GM18511 (cell line): ENCODE results near the gene DAZAP1.

ENCODE experiments used
- ATAC-seq: cut with Tn5 transposase; IDR thresholded peaks from one replicate; pipeline ENCODE4 v1.9.1; 2021; ENCODE audit warnings: mild to moderate bottlenecking, moderate library complexity; ENCODE audit not compliant: unreplicated experiment

The DAZAP1 gene

DNA sequence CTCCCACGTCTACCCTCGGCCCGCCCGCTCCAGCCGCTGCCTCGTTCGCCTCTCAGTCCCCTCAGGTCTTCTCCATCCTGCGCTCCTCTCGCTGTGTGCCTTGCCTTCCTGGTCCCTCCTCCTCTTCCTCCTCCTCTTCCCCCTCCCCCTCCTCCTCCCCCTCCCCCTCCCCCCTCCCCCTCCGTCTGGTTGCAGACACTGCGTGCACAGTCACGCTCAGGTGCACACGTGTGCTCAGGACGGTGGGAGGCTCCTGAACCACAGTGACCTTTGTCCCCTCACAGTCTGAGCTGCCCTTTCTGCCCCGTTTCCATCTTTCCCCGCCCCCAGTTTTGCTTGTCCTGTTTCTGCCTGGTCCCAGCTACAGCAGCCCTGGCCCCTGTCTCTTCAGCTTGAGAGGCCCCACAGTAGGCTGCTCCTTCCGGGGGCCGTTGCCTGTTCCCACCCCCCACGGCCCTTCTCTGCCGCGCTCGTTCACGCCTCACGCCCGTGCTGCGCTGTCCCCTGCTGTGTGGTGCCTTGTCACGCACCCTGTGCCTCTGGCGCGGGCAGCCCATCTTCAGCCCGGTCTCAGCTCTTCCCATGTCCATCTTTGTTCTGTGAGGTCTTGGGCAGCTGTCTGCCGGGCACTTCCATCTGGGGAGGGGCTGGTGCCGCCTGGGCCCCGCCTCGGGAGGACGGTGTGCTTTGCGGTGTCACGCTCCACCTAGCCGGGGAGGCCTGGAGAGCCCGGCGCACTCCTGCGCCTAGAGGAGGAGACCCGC, 17.0 kb downstream of the DAZAP1 start:
- no peak for ATAC-seq

DNA sequence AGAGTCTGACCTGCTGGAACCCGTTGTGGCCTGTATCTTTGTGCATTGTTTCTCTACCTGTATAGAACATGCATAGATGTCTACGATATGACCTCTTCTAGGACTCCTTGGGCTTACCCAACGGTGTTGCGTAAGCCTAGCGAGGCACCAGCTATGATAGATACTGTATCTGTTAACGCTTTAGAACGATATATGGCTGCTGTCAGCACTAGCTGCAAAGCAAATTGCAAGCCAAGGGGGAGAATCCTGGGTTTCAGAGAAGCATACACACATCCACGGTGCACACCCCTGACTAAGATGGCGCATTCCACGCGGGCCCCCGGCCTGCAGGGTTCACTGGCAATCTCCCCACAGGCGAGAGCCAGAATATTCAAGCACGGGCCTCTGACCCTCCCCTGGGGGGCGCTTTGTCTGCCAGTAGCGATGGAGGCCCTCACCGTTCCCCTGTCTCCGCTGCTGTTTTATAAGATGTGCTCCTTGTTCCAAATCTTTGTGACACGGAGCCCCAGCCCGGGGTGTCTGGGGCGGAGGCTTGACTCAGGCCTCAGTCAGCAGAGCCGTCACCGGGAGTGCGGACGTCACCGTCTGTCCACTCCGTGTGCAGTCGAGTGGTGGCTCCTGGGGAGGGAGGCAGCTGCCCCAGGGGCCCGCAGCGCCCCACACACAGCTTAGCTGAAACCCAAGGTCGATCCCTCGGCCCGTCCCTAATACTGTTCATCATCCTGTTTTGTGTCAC, 17.9 kb downstream of the DAZAP1 start:
- ATAC-seq, result no peak

DNA sequence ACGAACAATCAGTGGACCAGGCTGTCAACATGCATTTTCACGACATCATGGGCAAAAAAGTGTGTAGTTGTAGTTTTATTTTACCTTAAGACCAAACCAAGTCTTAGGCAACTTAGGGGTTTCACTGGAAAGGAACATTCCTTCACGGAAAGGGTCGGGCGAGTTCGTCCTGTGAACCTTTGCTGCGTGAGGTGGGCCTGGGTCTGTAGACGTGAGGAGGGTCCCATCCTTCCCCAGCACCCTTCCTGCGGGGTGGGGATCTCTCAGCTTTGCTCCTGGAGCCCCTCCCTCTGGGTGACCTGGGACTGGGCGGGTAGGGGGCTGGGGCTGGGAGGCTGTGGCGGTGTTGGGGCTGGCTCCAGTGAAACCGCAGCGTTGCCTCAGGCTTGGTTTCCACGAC, 18.5 kb downstream of the DAZAP1 start:
- ATAC-seq, result no peak

DNA sequence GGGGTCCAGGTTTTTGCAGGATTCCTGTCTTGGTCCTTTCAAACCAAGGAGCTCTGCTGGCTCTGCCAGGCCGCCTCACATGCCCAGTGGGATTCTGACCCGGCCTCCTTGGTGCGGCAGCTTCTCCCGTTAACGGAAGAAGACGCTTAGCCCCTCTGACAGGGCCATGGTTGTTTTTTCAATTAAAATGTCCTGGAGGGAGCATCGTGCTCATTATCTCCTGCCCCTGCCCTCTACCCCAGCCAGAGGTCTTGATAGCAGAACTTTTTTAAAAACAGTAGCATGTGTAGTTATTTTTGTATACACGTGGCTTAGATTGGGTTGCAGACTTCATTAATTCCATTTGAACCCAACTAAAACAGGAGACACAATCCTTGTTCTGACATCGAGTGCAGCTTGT, 19.4 kb downstream of the DAZAP1 start:
- no peak for ATAC-seq

DNA sequence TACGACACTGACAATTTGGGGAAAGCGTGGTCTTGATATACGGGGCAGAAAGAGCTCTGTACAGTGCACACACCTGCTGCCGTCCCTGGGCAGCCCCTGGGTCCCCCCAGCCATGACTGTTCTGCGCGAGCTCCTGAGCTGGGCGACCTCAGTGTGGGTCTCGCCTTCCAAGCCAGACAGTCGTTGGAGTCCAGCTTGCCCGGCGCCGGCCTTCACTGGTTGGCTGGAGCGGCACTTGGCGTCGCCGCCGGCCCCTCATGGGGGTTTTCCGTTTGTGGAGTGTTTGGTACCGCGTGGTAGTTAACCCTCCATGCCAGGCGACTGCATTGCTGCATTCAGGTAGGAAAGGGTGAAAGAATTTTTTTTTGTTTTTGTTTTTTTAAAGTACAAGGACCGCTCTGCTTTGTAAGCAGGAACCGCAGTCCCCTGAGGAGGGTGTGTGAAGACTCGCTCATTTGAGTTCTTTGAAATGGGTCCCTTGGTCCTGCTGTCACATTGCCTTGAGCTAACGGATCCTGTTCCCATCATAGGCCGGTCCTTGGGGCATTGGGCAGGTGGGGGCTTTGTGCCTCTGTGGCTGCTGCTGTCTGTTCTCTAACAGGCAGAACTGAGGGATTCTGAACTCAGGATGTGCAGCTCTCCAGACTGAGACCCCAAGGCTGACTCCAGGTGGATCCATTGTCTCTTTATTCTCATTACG, 20.0 kb downstream of the DAZAP1 start:
- no peak for ATAC-seq

DNA sequence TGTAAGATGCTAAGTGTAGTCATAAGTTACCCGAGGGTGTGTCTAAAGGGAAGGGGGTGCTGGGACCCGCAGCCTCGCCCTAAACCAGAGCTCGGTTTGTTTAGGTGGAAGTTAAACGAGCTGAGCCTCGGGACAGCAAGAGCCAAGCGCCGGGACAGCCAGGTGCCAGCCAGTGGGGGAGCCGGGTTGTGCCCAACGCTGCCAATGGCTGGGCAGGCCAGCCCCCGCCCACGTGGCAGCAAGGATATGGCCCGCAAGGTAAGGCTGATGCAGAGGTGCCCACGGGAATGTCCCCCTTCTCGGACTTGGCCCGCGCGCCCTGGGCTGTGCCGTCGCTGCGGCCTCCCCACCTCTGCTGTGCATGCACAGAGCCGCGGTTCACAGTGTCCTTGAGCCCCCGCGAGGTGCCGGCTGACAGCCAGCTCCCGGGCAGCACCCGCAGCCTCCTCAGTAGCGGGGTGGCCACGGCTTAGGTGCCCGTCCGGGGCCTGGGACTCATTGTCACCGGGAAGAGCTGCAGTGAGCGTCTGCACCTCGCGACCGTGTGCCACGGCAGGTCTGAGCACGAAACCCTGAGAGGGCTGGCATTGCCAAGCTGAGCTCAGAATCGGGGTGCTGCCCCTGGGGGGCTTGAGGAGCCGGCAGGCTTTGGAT, 21.5 kb downstream of the DAZAP1 start:
- ATAC-seq, result no peak

DNA sequence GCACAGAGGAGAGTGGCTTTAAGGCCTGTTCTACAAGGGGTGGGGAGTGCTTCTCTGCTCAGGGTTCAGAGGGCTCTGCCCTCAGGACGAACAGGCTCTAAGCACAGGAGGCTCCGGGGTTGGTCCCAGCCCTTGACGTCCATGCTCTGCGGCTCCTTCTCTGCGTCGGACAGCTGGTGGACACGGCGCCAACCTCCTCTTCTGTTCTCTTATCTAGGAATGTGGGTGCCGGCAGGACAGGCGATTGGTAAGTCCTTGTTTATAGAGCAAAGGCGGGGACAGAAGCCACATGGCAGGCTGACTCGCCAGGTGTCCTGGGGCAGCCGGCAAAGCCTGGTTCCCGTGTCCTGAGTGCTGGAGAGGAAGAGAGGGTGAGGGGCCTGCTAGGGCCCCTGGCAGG, 22.4 kb downstream of the DAZAP1 start:
- ATAC-seq, result no peak

DNA sequence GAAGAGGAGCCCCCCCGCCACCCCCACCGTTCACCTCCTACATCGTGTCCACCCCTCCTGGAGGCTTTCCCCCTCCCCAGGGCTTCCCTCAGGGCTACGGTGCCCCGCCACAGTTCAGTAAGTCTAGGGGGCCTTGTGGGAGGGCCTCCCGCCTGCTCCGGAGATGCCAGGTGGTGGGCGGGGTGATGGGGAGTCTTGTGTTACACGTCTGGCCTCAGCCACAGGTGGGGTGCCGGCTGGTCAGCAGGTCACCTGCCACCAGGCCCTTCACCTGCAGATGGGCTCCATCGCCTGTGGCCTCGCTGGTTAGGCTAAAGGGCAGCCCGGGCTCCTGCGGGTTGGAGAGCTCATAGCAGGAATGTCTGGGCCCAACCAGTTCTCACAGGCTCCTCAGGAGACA, 22.9 kb downstream of the DAZAP1 start:
- no peak for ATAC-seq

DNA sequence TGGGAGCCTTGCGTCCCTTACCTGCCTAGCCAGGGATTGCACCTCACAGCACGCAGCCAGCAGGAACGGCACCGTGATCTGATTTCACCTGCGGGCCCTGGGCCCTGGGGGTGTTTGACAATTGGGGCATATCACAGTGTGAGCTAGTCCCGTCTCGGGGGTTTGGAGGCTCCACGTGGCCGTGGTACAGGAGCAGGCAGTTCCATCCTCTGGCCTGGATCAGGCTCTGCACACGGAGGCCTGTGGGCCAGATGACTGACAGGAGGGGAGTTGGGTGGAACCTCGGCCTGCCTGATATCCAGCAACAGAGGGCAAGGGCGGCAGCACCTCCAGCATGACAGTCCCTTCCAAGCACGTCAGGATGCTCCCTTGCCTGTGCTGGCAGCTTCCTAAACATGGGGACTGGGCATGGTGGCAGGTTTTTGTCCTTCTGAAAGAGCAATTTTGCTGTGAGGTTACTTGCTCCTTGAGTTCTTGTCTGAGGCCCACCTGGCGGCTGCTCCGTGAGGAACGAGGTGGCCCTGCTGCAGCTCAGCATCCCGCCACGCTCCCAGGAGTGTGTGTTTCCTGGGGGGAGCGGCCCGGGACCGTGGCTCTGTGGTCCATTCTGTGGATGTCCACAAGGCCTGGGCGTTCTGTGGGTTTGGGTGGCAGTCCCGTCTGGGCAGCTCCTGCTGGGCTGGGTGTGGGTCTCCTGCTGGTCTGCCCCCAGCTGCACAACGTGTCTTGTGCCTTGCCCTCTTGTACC, 24.5 kb downstream of the DAZAP1 start:
- ATAC-seq, result no peak

DNA sequence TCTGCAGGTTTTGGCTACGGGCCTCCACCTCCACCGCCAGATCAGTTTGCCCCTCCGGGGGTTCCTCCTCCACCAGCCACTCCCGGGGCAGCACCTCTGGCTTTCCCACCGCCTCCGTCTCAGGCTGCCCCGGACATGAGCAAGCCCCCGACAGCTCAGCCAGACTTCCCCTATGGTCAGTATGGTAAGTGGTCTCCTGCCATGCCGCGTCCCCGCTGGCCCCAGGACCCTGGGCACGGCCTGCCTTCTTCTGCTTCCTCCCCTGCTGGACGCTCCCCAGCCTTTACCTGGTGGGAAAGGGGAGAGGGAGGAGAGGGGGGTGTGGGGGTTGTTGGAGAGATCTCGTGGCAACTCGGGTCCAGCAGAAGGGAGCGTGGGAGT, 25.1 kb downstream of the DAZAP1 start:
- no peak for ATAC-seq

DNA sequence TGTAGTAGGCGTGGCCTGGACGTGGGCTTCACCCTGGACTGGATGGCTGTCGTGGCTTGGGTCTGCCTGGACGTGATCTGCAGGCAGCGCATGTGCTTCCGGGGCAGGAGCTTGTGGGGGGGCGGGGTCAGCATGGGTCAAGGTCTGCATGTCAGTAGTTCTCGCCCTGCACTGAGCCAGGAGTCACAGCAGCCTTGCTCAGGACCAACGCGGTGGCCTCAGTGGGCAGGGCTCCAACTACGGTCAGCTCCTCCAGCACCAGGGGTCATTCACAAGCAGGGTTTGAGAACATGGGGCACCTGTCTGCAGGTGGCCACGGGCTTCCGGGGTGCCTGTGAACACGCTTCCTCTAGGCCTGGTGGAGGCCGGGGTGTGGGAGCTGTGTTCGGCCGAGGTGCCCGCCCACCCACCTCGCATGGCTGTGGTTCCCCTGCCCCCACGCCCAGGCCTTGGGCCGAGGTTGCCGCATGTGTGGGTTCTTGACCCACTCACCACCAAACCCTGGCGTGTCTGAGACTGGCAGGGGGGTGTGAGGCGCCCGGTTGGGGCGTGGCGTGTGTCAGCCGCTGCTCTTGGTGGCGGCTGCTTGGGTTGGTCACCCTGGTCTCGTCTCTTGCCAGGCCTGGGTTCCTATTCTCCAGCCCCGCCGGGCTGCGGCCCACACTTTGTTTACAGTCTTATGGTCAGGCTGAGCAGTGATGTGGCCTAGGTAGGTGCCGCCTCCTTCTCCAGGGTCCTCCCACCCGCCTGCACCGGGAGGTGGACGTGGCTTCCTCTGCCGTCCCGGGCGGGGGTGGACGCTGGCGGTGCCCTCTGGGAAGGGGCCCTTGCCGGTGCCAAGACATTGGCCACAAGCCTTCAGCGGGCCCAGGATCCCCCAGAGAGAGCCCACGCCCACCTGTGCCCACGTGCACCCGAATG, 26.0 kb downstream of the DAZAP1 start:
- ATAC-seq, result no peak

DNA sequence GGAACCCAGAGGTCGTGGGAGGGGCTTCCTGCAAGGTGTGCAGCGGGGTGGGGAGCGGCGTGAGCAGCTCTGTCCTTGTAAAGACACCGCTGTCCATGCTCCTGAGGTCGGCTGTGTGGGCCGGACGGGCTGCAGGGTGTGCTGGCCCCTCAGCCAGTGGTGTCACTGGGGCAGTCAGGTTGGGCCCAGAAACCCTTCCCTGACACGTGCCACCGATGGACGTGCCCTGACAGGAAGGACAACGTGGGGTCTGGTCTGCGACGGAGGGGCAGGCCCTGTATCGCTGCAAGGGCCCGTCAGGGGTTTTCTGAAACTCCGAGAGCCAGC, 26.6 kb downstream of the DAZAP1 start:
- no peak for ATAC-seq

DNA sequence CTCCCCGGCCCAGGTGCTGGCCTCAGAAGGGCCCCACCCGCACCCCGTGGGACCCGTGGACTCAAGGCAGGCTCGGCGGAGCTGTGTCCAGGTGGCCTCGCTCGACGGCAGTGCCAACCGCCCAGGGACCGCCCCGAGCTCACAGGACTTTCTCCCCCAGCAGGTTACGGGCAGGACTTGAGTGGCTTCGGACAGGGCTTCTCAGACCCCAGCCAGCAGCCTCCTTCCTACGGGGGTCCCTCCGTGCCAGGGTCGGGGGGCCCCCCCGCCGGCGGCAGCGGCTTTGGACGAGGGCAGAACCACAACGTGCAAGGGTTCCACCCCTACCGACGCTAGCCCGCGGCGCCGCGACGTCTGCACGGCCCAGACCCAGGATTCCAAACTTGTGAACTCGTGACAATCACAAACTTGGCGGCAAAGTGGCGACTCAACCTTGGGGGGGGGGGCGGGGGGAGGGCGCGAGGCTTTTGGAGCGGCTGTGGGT, 27.2 kb downstream of the DAZAP1 start:
- ATAC-seq, result no peak

DNA sequence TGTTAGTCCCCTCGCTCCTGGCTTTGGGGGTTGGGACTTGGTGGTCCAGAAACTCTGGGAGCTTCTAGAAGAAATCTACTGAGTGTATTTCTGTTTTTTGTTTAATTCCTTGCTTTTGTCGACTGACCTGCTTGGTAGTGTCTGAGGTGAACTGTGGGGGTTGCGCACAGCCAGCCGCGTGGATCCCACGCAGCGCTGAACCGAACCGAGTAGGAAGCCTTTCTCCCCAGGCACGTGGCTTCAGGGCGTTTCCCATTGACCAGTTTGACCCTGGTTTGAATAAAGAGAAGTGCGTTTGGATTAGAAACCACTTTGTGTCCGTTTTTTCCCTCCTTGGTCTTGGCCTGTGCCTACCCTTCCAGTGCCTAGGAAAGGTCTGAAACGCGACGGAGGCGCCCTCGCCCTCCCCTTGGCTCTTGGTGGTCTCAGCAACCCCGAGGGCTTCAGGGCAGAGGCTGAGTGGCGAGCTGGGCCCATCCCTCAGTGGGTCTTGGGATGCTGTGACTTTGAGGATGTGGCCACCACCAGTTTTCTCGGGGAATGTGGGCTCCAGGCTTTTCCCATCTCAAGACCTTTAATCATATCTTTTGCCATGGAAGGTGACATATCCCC, 28.1 kb downstream of the DAZAP1 start:
- no peak for ATAC-seq

DNA sequence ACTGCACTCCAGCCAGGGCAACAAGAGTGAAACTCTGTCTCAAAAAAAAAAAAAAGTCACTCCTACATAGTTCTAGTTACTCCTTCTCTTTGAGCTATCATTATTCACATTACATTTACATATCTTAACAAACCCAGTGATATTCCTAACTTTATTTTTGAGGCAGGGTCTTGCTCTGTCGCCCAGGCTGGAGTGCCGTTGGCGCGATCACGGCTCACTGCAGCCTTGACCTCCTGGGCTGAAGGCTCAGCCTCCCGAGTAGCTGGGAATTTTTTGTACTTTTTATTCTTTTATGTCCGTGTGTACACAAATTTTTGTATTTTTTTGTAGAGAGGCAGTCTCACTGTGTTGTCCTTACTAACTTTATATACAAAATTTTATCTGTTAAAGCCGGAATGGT, 30.2 kb downstream of the DAZAP1 start:
- ATAC-seq, result no peak

DNA sequence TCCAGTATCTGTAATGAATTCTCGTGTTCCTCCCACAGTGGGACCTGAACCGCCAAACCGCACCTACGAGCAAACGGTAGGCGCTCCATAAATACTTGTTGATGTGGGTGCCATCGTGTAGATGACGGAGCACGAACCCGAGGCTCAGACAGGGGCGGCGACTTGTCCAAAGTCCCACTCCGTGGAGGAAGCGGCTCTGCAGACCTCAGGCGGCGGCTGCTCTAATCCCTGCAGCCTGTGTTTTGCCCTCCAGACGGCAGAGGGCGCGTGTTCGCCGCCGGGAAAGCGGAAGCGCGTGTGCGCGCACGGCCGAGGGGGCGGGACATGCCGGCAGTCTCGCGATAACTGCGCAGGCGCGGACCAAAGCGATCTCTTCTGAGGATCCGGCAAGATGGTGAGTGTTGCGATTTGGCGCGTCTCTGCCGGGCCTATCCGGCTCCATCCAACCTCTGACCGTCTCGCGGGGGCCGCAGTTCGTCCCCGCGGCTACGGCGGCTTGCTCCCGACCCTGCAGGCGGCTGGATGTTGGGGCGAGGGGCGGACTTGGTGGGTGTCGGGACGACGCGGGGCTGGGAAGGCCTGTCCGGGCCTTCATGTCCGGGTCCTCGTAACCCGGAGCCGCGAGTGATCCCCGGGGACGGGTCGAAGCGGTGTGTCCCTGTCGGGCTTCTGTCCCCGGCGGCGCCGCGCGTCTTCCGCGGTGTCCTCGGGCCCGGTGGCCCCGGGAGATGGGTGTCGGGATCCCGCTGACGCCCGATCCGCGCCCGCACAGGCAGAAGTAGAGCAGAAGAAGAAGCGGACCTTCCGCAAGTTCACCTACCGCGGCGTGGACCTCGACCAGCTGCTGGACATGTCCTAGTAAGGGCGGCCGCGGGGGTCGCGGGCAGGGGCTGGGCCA, 30.9 kb downstream of the DAZAP1 start, which contains the start of gene RPS15:
Gene RPS15, plus strand, starts transcription at position 362 of the 898 bp plus-strand sequence. Its CDS starts 30 bp downstream, at position 392.
- peak; percentile 92 for ATAC-seq

DNA sequence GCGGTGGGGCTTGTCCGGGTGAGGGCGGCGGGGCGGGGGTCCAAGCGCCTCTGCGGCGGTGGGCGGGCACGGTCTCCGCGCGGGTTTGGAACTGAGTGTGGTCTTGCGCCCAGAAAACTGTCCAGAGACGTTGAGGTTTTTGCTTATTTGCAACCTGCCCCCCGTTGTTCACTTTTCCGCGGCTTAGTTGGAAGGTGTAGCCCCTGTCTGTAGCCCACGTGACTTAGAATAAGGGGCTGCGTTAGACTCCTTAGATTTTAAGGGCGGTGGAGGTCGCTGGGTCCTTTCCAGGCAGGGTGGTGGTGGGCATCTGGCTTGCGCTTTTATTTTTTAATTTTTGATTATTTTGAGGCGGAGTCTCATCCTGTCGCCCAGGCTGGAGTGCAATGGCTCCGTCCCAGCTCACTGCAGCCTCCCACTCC, 31.6 kb downstream of the DAZAP1 start:
- no peak for ATAC-seq
